HEK293T (cell line): Measurements from ENCODE around the gene DCPS.
"Not testable (repeated sequence)": the region's sequence is repeated elsewhere in the genome, so short reads cannot be mapped to it uniquely, and the experiment has no call there.

Experiments
- CTCF ChIA-PET: fragments of 350-600 bp; formaldehyde crosslinking; extraction: SDS; loops from one replicate; lab custom pipeline; 2021; ENCODE audit warnings: antibody characterized with exemption, inconsistent platforms; lab: Yijun Ruan, JAX
- POLR2A ChIA-PET: fragments of 350-600 bp; formaldehyde crosslinking; extraction: SDS; loops from one replicate; lab custom pipeline; 2020; ENCODE audit warnings: antibody characterized with exemption, inconsistent platforms; lab: Yijun Ruan, JAX
- DNase-seq: peaks from one replicate; pipeline ENCODE4 v3.0.0; 2012; ENCODE audit warnings: mixed read lengths; ENCODE audit errors: extremely low spot score
- ARNT ChIP-seq: fragments of 450-650 bp; IDR thresholded peaks from 2 replicates; pipeline ENCODE4 v1.6.1; 2017; ENCODE audit warnings: mild to moderate bottlenecking
- BHLHE40 ChIP-seq: fragments of 450-650 bp; IDR thresholded peaks from 2 replicates; pipeline ENCODE4 v1.6.1; 2016; ENCODE audit warnings: mild to moderate bottlenecking, moderate library complexity, borderline replicate concordance
- CTBP1 ChIP-seq: fragments of 450-650 bp; IDR thresholded peaks from 2 replicates; pipeline ENCODE4 v1.6.1; 2016; ENCODE audit warnings: borderline replicate concordance
- ELF4 ChIP-seq: fragments of 450-650 bp; IDR thresholded peaks from 2 replicates; pipeline ENCODE4 v1.6.1; 2017; ENCODE audit warnings: antibody characterized with exemption
- FOXA1 ChIP-seq: fragments of 450-650 bp; IDR thresholded peaks from 2 replicates; pipeline ENCODE4 v1.6.1; 2016; ENCODE audit warnings: mild to moderate bottlenecking
- FOXK2 ChIP-seq: fragments of 450-650 bp; IDR thresholded peaks from 2 replicates; pipeline ENCODE4 v1.6.1; 2016; ENCODE audit warnings: mild to moderate bottlenecking
- FOXM1 ChIP-seq: fragments of 450-650 bp; IDR thresholded peaks from 2 replicates; pipeline ENCODE4 v1.6.1; 2017; ENCODE audit warnings: mild to moderate bottlenecking, borderline replicate concordance
- HDGF ChIP-seq: fragments of 450-650 bp; IDR thresholded peaks from 2 replicates; pipeline ENCODE4 v1.6.1; 2017; ENCODE audit warnings: antibody characterized with exemption, borderline replicate concordance
- L3MBTL2 ChIP-seq: fragments of 450-650 bp; conservative IDR thresholded peaks from 2 replicates; pipeline ENCODE4 v1.6.1; 2016; ENCODE audit warnings: mild to moderate bottlenecking
- LEF1 ChIP-seq: fragments of 450-650 bp; IDR thresholded peaks from 2 replicates; pipeline ENCODE4 v1.6.1; 2017; ENCODE audit warnings: mild to moderate bottlenecking, borderline replicate concordance
- NFRKB ChIP-seq: fragments of 450-650 bp; IDR thresholded peaks from 2 replicates; pipeline ENCODE4 v1.6.1; 2016; ENCODE audit warnings: mild to moderate bottlenecking, moderate library complexity
- PKNOX1 ChIP-seq: fragments of 450-650 bp; IDR thresholded peaks from 2 replicates; pipeline ENCODE4 v1.6.1; 2016
- SP1 ChIP-seq: fragments of 450-650 bp; IDR thresholded peaks from 2 replicates; pipeline ENCODE4 v1.6.1; 2017
- SUZ12 ChIP-seq: fragments of 450-650 bp; IDR thresholded peaks from 2 replicates; pipeline ENCODE4 v1.6.1; 2016; ENCODE audit warnings: mild to moderate bottlenecking
- TARDBP ChIP-seq: fragments of 450-650 bp; IDR thresholded peaks from 2 replicates; pipeline ENCODE4 v1.6.1; 2016
- ZNF384 ChIP-seq: fragments of 450-650 bp; IDR thresholded peaks from 2 replicates; pipeline ENCODE4 v1.6.1; 2016

The DCPS gene

GRCh38 chr11:126303623-126304456, at the start of gene DCPS:
Gene DCPS, plus strand, starts transcription at chr11:126304060. Its CDS starts 21 bp downstream, at chr11:126304081.
- ChIA-PET POLR2A (interaction anchor here (0.6 to 1.4 kb wide), 17 partner anchors 9 to 302 kb away, joined by 3 to 9 read pairs (median 4); partner anchors contain the start of genes FOXRED1, SRPRA, ST3GAL4 and TIRAP), CTCF (interaction anchor here (1.0 kb wide), 1 partner anchor 10 kb away, joined by 3 read pairs; no protein-coding TSS in a partner anchor)

GRCh38 chr11:126254819-126255218, 49.0 kb upstream of the DCPS start:
- POLR2A ChIA-PET: interaction anchor here (2.9 kb wide), 1 partner anchor 14 kb away, joined by 8 read pairs; the partner anchor contains the start of genes FOXRED1 and SRPRA
- no peak for TF ChIP-seq ZNF384
- TF ChIP-seq L3MBTL2: no peak
- no peak for TF ChIP-seq SP1
- CTCF ChIA-PET: no interaction called here
- DNase-seq: no peak

More at GRCh38 chr11:126303623-126304456, at the start of gene DCPS:
- peak; percentile 96 for DNase-seq
- TF ChIP-seq SP1 (no peak), ARNT (no peak), LEF1 (no peak), TARDBP (no peak), ZNF384 (peak; percentile 93), ELF4 (peak; percentile 88), SUZ12 (no peak), L3MBTL2 (peak; percentile 92)

GRCh38 chr11:126255507-126255906, 48.4 kb upstream of the DCPS start:
- POLR2A ChIA-PET: interaction anchor here (2.9 kb wide), 1 partner anchor 13 kb away, joined by 8 read pairs; the partner anchor contains the start of genes FOXRED1 and SRPRA
- CTCF ChIA-PET: not testable (repeated sequence)

GRCh38 chr11:126256216-126256615, 47.6 kb upstream of the DCPS start:
- TF ChIP-seq FOXK2: no peak
- TF ChIP-seq FOXM1: no peak
- no peak for TF ChIP-seq BHLHE40
- TF ChIP-seq HDGF: no peak
- TF ChIP-seq L3MBTL2: no peak
- TF ChIP-seq PKNOX1: no peak
- no peak for TF ChIP-seq CTBP1
- TF ChIP-seq ZNF384: no peak
- TF ChIP-seq TARDBP: no peak
- TF ChIP-seq NFRKB: no peak
- no peak for TF ChIP-seq LEF1
- TF ChIP-seq SP1: no peak
- no peak for TF ChIP-seq FOXA1
- POLR2A ChIA-PET: interaction anchor here (2.9 kb wide), 1 partner anchor 13 kb away, joined by 8 read pairs; the partner anchor contains the start of genes FOXRED1 and SRPRA
- CTCF ChIA-PET: no interaction called here
- no peak for DNase-seq

More at GRCh38 chr11:126255507-126255906, 48.4 kb upstream of the DCPS start:
- DNase-seq: not testable (repeated sequence)

GRCh38 chr11:126257144-126257543, 46.7 kb upstream of the DCPS start:
- POLR2A ChIA-PET: interaction anchor here (0.9 kb wide), 1 partner anchor 47 kb away, joined by 3 read pairs; the partner anchor contains the start of gene DCPS
- TF ChIP-seq CTBP1 (no peak), SP1 (no peak), PKNOX1 (no peak), LEF1 (no peak), TARDBP (no peak), SUZ12 (no peak)
- no peak for DNase-seq
- CTCF ChIA-PET: no interaction called here

- DNase-seq: no peak
- no peak for TF ChIP-seq ARNT
- no peak for TF ChIP-seq ZNF384
- no peak for TF ChIP-seq FOXM1
- no peak for TF ChIP-seq TARDBP
- TF ChIP-seq BHLHE40: no peak
- no peak for TF ChIP-seq FOXA1
- ChIA-PET CTCF (no interaction called here), POLR2A (interaction anchor here (0.9 kb wide), 1 partner anchor 46 kb away, joined by 3 read pairs; the partner anchor contains the start of gene DCPS)
These were observed 46.1 kb upstream of the DCPS start for GRCh38 chr11:126257764-126258163.

GRCh38 chr11:126262216-126262615, 41.6 kb upstream of the DCPS start:
- no peak for DNase-seq
- ChIA-PET CTCF (no interaction called here), POLR2A (interaction anchor here (1.0 kb wide), 1 partner anchor 21 kb away, joined by 3 read pairs; the partner anchor contains the start of gene TIRAP)
- TF ChIP-seq HDGF: no peak
- no peak for TF ChIP-seq BHLHE40
- no peak for TF ChIP-seq FOXA1
- no peak for TF ChIP-seq CTBP1
- TF ChIP-seq PKNOX1: no peak
- no peak for TF ChIP-seq SP1
- no peak for TF ChIP-seq FOXK2
- TF ChIP-seq L3MBTL2: no peak
